ENCODE results near the gene DNAJC28. TPM values are rescaled to one million over a fixed set of nuclear protein-coding genes. Genes with fewer than 3 reads are reported as not detected.

The DNAJC28 gene
- total and polyA plus RNA-seq, 9 of the 15 experiments (the other 6 are each of a cell fraction or from before 2014, with no cell fraction given) = 0.68 to 2.5 (median 1.1) TPM

- no peak for TF ChIP-seq ZNF407 (IDR thresholded peaks at IDR 0.05; ENCODE audit: low read depth)
- no peak for TF ChIP-seq TEAD2 (tag; IDR thresholded peaks at IDR 0.05)
- peak; percentile 79 to 95 (median 94) for TF ChIP-seq CTCF (IDR thresholded peaks at IDR 0.05 in 2 of 3, conservative IDR thresholded peaks at IDR 0.05 in 1 of 3; ENCODE audit: insufficient read depth in 2 of 3, low read depth in 1 of 3, low read length in 3 of 3)
- peak; percentile 46; the same call in 1 of the 2 replicates for TF ChIP-seq ZBTB9 (CRISPR knock-in tag; IDR thresholded peaks at IDR 0.05)
- TF ChIP-seq STAT5A (IDR thresholded peaks at IDR 0.05; ENCODE audit: borderline replicate concordance, low read length) = no peak
- TF ChIP-seq DEAF1 (CRISPR knock-in tag; IDR thresholded peaks at IDR 0.05) = peak; percentile 43; the same call in 1 of the 2 replicates
- TF ChIP-seq NFIC (IDR thresholded peaks at IDR 0.05) = peak; percentile 41; the same call in 1 of the 2 replicates
- no peak for TF ChIP-seq HOXB6 (CRISPR knock-in tag; IDR thresholded peaks at IDR 0.05; ENCODE audit: borderline replicate concordance)
These were observed 11.6 kb downstream of the DNAJC28 start, which contains the start of gene TMEM50B (continued) for GRCh38 chr21:33479679-33480480.

All from K562 (cell line).